ENCODE measurements around the gene CTNND1. TPM values are rescaled to one million over a fixed set of nuclear protein-coding genes. Genes with fewer than 3 reads are reported as not detected.
A peak's percentile ranks its signal among the peaks of the same experiment; 100 is the strongest.

Gene CTNND1
- total and polyA plus RNA-seq, 9 of the 15 experiments (the other 6 are each of a cell fraction or from before 2014, with no cell fraction given): 11.1 to 74.0 (median 43.3) TPM

- TF ChIP-seq MBD2 (IDR thresholded peaks at IDR 0.05; ENCODE audit: borderline replicate concordance, low read depth) (no peak), TRIM28 (IDR thresholded peaks at IDR 0.05) (no peak), NFYB (IDR thresholded peaks at IDR 0.05; ENCODE audit: extremely low read depth, insufficient read length) (no peak), GATA2 (CRISPR knock-in tag; IDR thresholded peaks at IDR 0.05) (peak; percentile 55; the same call in 1 of the 2 replicates), MBD1 (CRISPR knock-in tag; IDR thresholded peaks at IDR 0.05) (peak; percentile 95), KAT2B (IDR thresholded peaks at IDR 0.05; ENCODE audit: low read depth, low read length) (no peak), ZNF263 (CRISPR knock-in tag; IDR thresholded peaks at IDR 0.05; ENCODE audit: borderline replicate concordance) (no peak), U2AF1 (optimal IDR thresholded peaks at IDR 0.05; ENCODE audit: low read depth, low read length) (no peak), ZFP1 (CRISPR knock-in tag; IDR thresholded peaks at IDR 0.05) (no peak), SREBF1 (IDR thresholded peaks at IDR 0.05; ENCODE audit: borderline replicate concordance, low read depth, low read length) (no peak), JUND (IDR thresholded peaks at IDR 0.05; ENCODE audit: borderline replicate concordance, low read depth, low read length) (peak; percentile 36; the same call in 1 of the 2 replicates), JUND (tag; IDR thresholded peaks at IDR 0.05; ENCODE audit: borderline replicate concordance, low read depth, low read length) (peak; percentile 59; the same call in 1 of the 3 replicates), TCF3 (CRISPR knock-in tag; IDR thresholded peaks at IDR 0.05) (no peak), THRA (IDR thresholded peaks at IDR 0.05) (no peak), ESRRB (CRISPR knock-in tag; IDR thresholded peaks at IDR 0.05; ENCODE audit: borderline replicate concordance) (no peak), ARID1B (IDR thresholded peaks at IDR 0.05) (peak; percentile 43; the same call in 1 of the 2 replicates), HINFP (tag; conservative IDR thresholded peaks at IDR 0.05; ENCODE audit: low read depth) (no peak), ATF7 (IDR thresholded peaks at IDR 0.05) (peak; percentile 76), PURB (CRISPR knock-in tag; IDR thresholded peaks at IDR 0.05; ENCODE audit: low read depth) (no peak), KDM1A (IDR thresholded peaks at IDR 0.05) (no peak), TSHZ1 (CRISPR knock-in tag; IDR thresholded peaks at IDR 0.05) (no peak), PHB (CRISPR knock-in tag; IDR thresholded peaks at IDR 0.05) (no peak), RNF2 (IDR thresholded peaks at IDR 0.05) (no peak)
These were observed 30.5 kb downstream of the CTNND1 start (continued) for GRCh38 chr11:57792060-57792541.

All from K562 (cell line).